ENCODE data around the gene NMT2. TPM values are rescaled to one million over a fixed set of nuclear protein-coding genes. Genes with fewer than 3 reads are reported as not detected.

Gene NMT2
- total and polyA plus RNA-seq, 10 of the 15 experiments (the other 5 are each of a cell fraction or from before 2014, with no cell fraction given): 4.9 to 12.0 (median 9.2) TPM

DNA sequence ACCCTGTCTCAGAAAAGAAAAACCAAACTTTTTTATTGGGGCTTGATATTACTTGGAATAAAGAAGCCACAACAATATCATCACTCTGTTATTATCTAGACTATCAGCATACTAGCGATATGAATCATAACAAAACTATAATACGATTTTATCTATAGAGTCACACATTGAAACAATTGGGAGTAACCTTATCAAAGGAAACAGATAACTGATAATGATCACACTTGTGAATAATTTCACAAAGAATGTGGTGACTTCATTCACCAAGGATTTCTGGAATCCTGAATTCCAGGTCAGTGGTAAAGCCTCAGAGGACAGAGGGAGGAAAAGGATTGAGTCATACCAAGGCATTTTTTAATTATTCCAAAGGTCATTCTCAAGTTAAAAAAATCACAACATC, 32.1 kb upstream of the NMT2 start:
- no peak for FAIRE-seq
- CTCF ChIA-PET: interaction anchor here (0.8 kb wide), 1 partner anchor 34 kb away, joined by 3 read pairs; no protein-coding TSS in a partner anchor
- TF ChIP-seq MEF2A (IDR thresholded peaks at IDR 0.05; ENCODE audit: insufficient read depth, low read depth, low read length): no peak
- no peak for TF ChIP-seq MTA3 (IDR thresholded peaks at IDR 0.05; ENCODE audit: borderline replicate concordance, low read length)
- TF ChIP-seq ZNF207 (IDR thresholded peaks at IDR 0.05; ENCODE audit: borderline replicate concordance): no peak
- TF ChIP-seq, protein P1, sequence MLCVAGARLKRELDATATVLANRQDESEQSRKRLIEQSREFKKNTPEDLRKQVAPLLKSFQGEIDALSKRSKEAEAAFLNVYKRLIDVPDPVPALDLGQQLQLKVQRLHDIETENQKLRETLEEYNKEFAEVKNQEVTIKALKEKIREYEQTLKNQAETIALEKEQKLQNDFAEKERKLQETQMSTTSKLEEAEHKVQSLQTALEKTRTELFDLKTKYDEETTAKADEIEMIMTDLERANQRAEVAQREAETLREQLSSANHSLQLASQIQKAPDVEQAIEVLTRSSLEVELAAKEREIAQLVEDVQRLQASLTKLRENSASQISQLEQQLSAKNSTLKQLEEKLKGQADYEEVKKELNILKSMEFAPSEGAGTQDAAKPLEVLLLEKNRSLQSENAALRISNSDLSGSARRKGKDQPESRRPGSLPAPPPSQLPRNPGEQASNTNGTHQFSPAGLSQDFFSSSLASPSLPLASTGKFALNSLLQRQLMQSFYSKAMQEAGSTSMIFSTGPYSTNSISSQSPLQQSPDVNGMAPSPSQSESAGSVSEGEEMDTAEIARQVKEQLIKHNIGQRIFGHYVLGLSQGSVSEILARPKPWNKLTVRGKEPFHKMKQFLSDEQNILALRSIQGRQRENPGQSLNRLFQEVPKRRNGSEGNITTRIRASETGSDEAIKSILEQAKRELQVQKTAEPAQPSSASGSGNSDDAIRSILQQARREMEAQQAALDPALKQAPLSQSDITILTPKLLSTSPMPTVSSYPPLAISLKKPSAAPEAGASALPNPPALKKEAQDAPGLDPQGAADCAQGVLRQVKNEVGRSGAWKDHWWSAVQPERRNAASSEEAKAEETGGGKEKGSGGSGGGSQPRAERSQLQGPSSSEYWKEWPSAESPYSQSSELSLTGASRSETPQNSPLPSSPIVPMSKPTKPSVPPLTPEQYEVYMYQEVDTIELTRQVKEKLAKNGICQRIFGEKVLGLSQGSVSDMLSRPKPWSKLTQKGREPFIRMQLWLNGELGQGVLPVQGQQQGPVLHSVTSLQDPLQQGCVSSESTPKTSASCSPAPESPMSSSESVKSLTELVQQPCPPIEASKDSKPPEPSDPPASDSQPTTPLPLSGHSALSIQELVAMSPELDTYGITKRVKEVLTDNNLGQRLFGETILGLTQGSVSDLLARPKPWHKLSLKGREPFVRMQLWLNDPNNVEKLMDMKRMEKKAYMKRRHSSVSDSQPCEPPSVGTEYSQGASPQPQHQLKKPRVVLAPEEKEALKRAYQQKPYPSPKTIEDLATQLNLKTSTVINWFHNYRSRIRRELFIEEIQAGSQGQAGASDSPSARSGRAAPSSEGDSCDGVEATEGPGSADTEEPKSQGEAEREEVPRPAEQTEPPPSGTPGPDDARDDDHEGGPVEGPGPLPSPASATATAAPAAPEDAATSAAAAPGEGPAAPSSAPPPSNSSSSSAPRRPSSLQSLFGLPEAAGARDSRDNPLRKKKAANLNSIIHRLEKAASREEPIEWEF (IDR thresholded peaks at IDR 0.05; ENCODE audit: insufficient replicate concordance, low read depth, low read length): no peak
- no peak for TF ChIP-seq NFYA (IDR thresholded peaks at IDR 0.05; ENCODE audit: borderline replicate concordance, low read depth, low read length)
- no peak for TF ChIP-seq HDAC6 (IDR thresholded peaks at IDR 0.05; ENCODE audit: unreplicated experiment)
- TF ChIP-seq, protein P2, sequence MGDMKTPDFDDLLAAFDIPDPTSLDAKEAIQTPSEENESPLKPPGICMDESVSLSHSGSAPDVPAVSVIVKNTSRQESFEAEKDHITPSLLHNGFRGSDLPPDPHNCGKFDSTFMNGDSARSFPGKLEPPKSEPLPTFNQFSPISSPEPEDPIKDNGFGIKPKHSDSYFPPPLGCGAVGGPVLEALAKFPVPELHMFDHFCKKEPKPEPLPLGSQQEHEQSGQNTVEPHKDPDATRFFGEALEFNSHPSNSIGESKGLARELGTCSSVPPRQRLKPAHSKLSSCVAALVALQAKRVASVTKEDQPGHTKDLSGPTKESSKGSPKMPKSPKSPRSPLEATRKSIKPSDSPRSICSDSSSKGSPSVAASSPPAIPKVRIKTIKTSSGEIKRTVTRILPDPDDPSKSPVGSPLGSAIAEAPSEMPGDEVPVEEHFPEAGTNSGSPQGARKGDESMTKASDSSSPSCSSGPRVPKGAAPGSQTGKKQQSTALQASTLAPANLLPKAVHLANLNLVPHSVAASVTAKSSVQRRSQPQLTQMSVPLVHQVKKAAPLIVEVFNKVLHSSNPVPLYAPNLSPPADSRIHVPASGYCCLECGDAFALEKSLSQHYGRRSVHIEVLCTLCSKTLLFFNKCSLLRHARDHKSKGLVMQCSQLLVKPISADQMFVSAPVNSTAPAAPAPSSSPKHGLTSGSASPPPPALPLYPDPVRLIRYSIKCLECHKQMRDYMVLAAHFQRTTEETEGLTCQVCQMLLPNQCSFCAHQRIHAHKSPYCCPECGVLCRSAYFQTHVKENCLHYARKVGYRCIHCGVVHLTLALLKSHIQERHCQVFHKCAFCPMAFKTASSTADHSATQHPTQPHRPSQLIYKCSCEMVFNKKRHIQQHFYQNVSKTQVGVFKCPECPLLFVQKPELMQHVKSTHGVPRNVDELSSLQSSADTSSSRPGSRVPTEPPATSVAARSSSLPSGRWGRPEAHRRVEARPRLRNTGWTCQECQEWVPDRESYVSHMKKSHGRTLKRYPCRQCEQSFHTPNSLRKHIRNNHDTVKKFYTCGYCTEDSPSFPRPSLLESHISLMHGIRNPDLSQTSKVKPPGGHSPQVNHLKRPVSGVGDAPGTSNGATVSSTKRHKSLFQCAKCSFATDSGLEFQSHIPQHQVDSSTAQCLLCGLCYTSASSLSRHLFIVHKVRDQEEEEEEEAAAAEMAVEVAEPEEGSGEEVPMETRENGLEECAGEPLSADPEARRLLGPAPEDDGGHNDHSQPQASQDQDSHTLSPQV (IDR thresholded peaks at IDR 0.05): no peak
- no peak for TF ChIP-seq ATF7 (IDR thresholded peaks at IDR 0.05; ENCODE audit: low read depth)
- TF ChIP-seq, protein P3, sequence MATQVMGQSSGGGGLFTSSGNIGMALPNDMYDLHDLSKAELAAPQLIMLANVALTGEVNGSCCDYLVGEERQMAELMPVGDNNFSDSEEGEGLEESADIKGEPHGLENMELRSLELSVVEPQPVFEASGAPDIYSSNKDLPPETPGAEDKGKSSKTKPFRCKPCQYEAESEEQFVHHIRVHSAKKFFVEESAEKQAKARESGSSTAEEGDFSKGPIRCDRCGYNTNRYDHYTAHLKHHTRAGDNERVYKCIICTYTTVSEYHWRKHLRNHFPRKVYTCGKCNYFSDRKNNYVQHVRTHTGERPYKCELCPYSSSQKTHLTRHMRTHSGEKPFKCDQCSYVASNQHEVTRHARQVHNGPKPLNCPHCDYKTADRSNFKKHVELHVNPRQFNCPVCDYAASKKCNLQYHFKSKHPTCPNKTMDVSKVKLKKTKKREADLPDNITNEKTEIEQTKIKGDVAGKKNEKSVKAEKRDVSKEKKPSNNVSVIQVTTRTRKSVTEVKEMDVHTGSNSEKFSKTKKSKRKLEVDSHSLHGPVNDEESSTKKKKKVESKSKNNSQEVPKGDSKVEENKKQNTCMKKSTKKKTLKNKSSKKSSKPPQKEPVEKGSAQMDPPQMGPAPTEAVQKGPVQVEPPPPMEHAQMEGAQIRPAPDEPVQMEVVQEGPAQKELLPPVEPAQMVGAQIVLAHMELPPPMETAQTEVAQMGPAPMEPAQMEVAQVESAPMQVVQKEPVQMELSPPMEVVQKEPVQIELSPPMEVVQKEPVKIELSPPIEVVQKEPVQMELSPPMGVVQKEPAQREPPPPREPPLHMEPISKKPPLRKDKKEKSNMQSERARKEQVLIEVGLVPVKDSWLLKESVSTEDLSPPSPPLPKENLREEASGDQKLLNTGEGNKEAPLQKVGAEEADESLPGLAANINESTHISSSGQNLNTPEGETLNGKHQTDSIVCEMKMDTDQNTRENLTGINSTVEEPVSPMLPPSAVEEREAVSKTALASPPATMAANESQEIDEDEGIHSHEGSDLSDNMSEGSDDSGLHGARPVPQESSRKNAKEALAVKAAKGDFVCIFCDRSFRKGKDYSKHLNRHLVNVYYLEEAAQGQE (IDR thresholded peaks at IDR 0.05; ENCODE audit: low read depth, low read length): no peak
- no peak for TF ChIP-seq CREB1 (IDR thresholded peaks at IDR 0.05; ENCODE audit: low read depth)
- no peak for TF ChIP-seq EGR1 (IDR thresholded peaks at IDR 0.05; ENCODE audit: borderline replicate concordance in 1 of 2, low read depth in 2 of 2, low read length in 2 of 2)
- TF ChIP-seq PAX8 (IDR thresholded peaks at IDR 0.05): no peak

More for the DNA sequence above, 32.1 kb upstream of the NMT2 start:
- ChIA-PET RAD21 (ENCODE audit: unreplicated experiment) (no interaction called here), SMC1A (ENCODE audit: uncharacterized antibody, unreplicated experiment) (no interaction called here), POLR2A (no interaction called here)
- Histone ChIP-seq H3K4me2 (ENCODE audit: control insufficient read depth, insufficient read depth) (no peak overlapping the region), H3K9ac (ENCODE audit: control insufficient read depth, insufficient read depth, low read length) (no peak overlapping the region), H3K27ac (ENCODE audit: control insufficient read depth, insufficient read depth) (no peak overlapping the region), H4K20me1 (ENCODE audit: control insufficient read depth, insufficient read depth) (no peaks in the 10 kb centered on the region), H3K79me2 (ENCODE audit: control insufficient read depth, insufficient read depth, low read length) (no peaks in the 10 kb centered on the region), H3K36me3 (ENCODE audit: control insufficient read depth in 2 of 2, insufficient read depth in 2 of 2, low read length in 1 of 2) (no peaks in the 10 kb centered on the region), H3K9me3 (replicated peaks; ENCODE audit: control insufficient read depth, insufficient read depth, low read length) (no peaks in the 10 kb centered on the region), H2AFZ (ENCODE audit: control insufficient read depth, low read depth, low read length) (no peak overlapping the region), H3K4me3 (no peak overlapping the region), H3K27me3 (replicated peaks in 1 of 2; ENCODE audit: control insufficient read depth in 2 of 2, insufficient read depth in 2 of 2, low read length in 1 of 2) (no peaks in the 10 kb centered on the region), H3K4me1 (ENCODE audit: control insufficient read depth, insufficient read depth, low read length) (no peaks in the 10 kb centered on the region)
- intact Hi-C loops (cut with micrococcal nuclease; ENCODE audit: unreplicated experiment): no loop called here
- 59% methylated on average over 2 of the region's 2 CpGs for WGBS (ENCODE audit: insufficient coverage, insufficient replicate concordance, low lambda C conversion rate, missing lambda C conversion rate)
- no TSS peak for BruUV-seq (replicated peaks)
- ATAC-seq (no peak), DNase-seq (ENCODE audit: low read depth, low spot score) (no peak)
- in situ Hi-C loops (cut with MboI): no loop called here

All from GM12878 (cell line).